GM18870 (cell line): ENCODE data around the gene CTDP1.
"Not testable (repeated sequence)": the region's sequence is repeated elsewhere in the genome, so short reads cannot be mapped to it uniquely, and the experiment has no call there.

Source experiments
- ATAC-seq: cut with Tn5 transposase; IDR thresholded peaks from one replicate; pipeline ENCODE4 v1.9.1; 2021; ENCODE audit warnings: moderate library complexity; ENCODE audit not compliant: unreplicated experiment

CTDP1 gene

DNA sequence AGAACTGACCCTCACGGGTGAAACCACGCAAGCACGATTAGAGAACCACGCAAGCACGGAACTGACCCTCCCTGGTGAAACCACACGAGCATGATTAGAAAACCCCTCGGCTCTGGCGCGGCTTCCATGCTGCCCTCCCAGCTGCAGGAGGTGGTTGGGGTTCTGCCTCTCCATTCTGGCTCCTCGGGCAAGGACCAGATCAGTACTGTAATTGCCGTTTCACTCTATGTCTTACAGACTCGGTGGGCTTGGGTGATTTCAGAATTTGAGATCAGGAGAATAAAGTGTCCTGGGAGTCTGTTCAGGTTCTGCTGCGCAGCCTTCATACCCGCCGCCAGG lies 59.8 kb downstream of the CTDP1 start:
- ATAC-seq, result no peak

DNA sequence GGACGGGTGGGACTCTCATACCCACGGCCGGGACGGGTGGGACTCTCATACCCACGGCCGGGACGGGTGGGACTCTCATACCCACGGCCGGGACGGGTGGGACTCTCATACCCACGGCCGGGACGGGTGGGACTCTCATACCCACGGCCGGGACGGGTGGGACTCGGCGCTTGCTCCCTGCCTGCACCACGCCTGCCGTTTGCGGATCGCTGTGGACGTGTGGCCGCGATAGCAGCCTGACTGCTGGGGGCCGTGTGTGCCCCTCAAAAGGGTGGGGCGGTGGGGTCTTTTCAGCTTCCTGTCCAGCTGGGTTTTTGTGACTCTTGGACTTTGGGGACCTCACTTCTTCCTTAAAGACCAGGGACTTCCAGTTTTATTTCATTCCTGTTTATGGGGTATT lies 60.4 kb downstream of the CTDP1 start:
- not testable (repeated sequence) for ATAC-seq

DNA sequence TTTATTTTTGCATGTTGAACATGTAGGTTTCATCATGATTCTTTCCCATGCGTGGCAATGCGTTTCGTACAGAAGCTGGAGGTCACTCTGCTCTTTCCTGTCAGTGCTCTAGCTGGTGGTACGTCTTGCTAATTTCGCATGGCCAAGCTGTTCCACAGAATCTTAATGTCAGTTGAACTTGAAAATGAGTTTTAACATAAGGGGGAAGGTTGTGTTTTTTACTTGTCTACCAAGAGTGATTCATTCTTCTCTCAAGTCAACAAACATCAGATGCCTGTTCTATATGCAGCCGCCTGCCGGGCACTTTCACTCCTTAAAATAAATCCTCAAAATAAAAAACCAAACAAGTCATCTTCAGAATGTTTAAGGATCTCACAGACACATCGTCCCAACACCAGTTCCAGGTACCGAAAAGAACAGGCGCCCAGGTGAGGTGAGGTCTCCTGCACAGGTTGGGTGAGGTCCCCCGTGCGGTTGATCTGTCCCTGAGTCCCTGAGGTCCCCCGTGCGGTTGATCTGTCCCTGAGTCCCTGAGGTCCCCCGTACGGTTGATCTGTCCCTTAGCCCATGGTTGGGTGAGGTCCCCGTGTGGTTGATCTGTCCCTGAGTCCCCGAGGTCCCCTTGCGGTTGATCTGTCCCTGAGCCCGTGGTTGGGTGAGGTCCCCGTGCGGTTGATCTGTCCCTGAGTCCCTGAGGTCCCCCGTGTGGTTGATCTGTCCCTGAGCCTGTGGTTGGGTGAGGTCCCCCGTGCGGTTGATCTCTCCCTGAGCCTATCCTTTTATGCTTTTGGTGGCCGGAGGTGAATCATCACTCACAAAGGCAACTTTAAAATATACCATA lies 61.1 kb downstream of the CTDP1 start:
- ATAC-seq, result no peak

DNA sequence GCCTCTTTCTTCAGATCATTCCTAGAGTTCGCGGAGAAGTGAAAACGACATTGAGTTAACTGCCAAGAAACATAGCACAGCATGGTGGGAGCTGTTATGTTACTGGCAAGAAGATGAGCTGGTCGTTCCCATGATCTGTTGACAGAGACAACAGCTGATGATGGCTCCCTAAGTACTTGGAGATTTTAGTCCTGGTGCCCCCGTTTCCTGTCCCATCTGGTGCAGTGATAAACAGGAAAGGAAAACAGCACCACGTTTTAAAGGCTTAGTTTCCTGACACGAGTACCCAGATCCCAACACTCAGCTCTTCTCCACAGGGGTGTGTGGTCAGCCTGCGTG lies 61.7 kb downstream of the CTDP1 start:
- ATAC-seq, result no peak

DNA sequence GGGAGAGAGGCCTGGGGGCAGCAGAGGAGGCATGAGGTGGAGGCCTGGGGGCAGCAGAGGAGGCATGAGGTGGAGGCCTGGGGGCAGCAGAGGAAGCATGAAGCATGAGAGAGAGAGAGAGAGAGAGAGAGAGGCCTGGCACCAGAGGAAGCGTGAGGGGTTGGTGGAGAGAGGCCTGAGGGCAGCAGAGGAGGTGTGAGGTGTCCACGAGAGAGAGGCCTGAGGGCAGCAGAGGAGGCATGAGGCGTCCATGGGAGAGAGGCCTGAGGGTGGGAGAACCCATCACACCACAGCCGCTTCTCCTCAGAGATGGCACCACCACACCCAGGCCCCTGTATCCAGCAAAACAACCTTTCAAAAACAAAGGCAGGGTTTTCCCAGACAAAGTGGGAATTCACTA lies 62.5 kb downstream of the CTDP1 start:
- ATAC-seq, result no peak

DNA sequence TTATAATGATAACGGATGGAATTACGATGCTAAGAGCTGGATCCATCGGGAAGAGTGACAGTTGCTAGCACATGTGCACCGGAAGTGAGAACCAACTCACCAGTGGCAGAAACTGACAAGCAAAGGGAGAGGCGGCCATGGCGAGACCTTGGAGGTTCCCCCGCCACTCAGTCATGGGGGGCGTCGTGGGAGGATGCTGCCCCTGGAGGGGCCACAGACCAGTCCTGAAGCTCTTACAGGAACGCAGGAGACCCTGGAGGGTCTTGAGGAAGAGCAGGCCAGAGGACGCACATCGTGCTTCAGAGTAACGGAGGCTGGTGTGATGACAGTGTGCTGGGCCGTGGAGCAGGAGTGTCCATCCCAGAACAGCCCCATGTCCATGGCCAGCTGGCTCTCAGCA lies 65.0 kb downstream of the CTDP1 start:
- ATAC-seq, result no peak

DNA sequence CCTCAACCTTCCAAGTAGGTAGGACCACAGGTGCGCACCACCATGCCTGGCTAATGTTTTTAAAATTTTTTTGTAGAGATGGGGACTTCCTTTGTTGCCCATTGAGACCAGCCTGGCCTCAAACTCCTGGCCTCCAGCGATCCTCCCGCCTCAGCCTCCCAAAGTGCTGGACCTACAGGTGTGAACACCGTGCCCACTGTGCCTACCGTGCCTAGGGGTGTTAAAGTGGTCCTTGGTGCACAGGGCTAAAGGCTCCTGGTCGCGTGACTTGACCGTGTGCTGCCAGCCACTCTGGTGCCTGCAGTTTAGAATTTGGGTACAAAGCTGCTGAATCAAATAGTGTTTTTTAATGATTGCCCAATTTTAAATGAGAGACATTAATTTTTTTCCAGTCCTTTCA lies 67.1 kb downstream of the CTDP1 start:
- no peak for ATAC-seq

DNA sequence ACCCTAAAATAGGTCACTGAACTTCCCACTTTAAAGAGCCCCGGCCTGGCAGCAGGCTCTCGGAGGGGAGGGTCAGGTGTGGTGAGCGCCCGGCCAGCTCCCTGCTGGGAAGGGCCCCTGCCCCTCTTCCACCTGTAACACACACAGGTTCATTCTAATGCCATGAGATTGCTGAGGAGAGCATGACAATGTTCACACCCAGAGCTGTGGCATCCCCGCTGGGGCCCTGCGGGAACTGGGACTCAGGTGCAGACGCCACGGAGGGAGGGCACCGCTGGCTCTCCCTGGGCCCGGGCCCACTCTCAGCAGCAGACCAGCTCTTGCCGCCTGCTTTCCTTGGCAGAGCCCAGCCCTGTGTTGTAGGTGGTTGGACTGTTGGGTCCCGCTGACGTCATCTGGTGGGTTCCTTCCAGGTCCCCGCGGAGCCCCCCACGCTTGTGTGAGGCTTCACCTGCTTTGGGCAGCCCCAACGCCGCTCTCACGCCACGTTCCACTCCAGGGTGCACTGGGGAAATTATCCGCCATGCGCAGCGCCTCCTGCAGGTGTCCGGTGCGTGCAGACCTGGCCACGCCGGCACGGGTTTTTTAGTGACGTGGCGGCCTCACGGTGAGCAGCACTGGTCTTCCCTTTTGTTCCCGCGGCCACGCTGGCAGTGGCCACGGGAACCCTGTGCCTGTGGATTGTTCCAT lies 67.7 kb downstream of the CTDP1 start:
- no peak for ATAC-seq

DNA sequence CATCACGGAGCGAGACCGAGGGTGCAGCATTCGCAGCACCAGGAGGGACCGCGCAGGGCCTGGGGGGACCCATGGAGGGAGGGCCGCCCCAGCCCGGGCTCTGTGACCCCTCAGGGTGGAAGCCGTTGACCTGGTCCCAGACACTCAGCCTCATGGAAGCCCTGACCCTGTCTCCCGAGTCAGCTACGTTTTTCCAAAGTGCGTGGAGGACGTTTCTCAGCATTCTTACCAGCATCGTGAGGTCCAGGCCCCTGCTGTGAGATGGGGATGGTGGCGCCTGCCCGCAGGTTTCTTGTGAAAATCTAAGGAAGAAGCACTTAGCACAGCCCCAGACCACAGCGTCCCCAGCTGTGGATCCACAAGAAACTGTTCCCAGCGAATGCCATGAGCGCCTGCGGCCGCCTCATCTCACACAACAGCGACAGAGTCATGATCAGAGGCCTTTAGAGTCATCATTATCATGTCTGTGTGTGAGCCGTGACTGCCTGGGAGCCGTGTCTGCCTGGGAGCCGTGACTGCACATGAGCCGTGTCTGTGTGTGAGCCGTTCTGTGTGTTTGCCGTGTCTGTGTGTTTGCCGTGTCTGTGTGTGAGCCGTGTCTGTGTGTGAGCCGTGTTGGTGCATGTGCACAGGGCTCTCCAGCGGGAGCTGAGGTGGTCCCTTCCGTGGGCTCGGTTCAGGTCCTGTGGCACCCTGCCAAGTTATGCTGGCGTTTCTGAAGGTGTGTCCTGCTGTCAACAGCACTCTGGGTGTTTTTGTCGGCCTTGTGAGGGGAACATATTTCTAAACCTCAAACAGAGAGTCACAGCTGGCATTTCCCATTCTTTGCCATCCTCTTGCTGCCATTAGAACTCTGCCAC lies 68.9 kb downstream of the CTDP1 start:
- ATAC-seq, result no peak

DNA sequence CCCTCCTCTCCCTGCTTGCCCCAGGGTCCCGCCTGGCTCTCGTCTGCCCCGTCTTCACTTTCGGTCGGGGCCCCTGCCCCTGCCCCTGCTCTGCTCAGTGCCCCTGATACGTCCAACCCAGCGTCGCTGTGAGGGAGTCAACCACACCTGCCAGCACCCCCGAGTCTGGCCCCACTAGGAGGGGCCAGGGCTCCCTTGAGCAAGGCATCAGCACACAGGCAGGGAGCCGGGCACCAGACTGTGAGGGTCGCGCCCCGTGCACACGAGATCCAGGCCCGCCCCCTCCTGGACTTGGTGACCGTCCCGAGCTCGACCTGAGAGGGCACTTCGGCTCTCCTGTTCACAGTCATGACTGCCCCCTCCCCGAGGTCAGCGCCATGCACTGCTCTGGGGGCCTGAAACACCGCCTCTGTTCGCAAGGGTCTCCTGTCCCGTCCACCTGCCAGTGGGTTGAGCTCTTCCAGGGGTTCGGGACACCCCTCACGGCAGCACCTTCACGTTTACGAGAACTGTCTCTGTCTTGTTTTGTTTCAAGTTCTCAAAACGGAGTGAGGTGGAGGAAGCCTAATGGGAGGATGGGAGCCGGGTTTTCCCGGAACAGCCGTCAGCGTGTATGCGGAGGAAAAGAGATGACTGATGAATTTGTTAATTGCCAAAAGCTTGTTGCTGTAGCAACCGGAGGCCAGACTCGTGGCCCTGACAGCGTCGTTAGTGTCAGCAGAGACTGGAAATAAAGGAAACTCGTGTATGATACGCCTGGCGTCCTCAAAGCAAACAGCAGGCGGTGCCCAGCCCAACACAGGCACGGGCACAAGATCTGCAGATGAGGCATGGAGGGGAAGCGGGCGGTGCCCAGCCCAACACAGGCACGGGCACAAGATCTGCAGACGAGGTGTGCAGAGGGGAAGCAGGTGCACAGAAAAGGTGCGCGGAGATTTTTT lies 69.9 kb downstream of the CTDP1 start:
- ATAC-seq, result no peak

DNA sequence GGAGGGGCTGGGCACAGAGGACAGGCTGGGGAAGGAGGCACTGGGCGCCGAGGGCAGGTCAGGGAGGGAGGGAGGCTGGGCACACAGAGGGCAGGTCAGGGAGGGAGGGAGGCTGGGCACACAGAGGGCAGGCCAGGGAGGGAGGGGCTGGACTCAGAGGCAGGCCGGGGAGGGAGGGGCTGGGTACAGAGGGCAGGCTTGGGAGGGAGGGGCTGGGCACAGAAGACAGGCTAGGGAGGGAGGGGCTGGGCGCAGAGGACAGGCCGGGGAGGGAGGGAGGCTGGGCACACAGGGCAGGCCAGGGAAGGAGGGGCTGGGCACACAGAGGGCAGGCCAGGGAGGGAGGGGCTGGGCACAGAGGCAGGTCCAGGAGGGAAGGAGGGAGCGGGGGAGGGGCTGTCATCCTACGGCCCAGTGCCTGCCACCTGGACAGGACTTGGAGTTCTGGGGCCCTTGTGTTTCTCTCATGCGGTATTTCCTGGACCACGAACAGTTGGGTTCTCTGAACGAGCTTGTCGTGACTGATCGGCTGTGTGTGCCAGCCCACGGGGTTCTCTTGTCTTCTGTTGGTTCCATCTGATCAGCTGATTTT lies 71.5 kb downstream of the CTDP1 start:
- ATAC-seq, result no peak

DNA sequence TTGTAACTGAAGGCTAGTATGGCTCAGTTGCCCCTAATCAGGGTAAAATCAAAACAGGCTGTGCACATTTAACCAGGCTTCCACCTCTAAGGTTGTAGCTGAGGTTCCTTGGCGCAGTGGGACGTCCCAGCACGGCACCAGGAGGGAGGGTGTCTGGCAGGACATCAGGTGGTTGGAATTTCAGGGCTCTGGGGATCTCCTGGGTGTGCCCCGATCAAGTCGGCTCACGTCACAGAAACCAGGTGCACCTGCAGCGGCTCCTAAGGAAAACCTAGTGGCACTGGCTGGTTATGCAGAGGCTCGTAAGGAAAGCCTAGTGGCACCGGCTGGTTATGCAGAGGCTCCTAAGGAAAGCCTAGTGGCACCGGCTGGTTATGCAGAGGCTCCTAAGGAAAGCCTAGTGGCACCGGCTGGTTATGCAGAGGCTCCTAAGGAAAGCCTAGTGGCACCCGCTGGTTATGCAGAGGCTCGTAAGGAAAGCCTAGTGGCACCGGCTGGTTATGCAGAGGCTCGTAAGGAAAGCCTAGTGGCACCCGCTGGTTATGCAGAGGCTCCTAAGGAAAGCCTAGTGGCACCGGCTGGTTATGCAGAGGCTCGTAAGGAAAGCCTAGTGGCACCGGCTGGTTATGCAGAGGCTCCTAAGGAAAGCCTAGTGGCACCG lies 72.4 kb downstream of the CTDP1 start:
- not testable (repeated sequence) for ATAC-seq

DNA sequence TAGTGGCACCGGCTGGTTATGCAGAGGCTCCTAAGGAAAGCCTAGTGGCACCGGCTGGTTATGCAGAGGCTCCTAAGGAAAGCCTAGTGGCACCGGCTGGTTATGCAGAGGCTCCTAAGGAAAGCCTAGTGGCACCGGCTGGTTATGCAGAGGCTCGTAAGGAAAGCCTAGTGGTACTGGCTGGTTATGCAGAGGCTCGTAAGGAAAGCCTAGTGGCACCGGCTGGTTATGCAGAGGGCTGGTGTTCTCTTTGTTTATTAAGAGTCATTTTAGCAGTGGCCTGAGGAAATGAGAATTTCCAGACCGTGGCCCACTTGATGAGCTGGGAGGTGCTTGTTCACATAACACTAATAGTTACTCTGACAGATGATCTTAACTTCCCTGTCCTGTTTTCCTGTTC lies 73.3 kb downstream of the CTDP1 start:
- ATAC-seq, result not testable (repeated sequence)

DNA sequence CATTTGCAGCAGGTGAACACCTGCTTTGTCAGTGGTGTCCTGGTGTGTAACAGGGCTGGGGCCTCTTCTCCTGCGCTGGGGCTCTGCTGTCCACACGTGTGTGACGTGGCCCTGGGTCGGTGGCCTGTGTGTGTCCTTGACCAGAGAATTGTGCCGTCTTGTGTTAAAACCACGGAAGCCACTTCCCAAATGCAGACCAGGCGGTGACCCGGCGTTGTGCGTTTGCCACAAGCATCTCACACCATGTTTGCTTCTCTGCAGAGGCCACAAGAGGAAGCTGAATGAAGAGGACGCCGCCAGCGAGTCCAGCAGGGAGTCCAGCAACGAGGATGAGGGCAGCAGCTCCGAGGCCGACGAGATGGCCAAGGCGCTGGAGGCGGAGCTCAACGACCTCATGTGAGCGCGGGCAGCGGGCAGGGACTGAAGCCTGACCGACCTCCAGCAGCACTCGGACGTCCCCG lies 73.8 kb downstream of the CTDP1 start:
- no peak for ATAC-seq

DNA sequence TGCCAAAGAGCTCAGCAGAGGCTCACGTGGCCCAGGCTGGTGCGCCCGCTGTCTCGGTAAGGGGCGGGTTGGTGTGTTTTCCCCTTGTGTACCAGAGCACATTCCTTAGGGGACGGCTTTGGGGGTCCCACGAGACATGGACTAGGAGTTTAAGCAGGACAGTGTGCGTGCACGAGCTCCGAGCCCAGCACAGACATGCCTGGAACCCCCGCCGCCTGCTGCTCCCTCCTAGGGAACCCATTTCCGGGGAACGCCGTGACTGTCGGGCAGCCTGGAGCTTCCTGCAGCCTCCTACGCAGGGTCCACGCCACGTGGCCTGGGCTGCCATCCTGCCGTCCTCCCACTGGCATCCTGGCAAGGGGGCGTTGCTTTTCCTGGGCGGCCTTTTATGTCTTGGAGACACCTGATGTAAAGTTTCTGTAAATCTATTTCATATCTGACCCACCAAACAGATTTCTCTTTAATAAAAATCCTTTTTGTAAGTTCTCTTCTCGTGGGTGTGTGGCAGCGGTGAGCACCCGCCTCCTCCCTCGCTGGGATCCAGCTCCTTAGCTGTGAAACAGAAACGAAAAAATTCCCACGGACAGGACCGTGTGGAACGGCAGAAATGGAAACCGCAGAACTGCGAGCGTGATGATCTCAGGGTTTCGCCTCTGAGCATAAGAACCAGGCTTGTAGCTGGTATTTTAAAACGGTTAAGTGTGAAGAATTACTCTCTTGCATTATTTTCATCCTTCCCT lies 74.6 kb downstream of the CTDP1 start:
- no peak for ATAC-seq

DNA sequence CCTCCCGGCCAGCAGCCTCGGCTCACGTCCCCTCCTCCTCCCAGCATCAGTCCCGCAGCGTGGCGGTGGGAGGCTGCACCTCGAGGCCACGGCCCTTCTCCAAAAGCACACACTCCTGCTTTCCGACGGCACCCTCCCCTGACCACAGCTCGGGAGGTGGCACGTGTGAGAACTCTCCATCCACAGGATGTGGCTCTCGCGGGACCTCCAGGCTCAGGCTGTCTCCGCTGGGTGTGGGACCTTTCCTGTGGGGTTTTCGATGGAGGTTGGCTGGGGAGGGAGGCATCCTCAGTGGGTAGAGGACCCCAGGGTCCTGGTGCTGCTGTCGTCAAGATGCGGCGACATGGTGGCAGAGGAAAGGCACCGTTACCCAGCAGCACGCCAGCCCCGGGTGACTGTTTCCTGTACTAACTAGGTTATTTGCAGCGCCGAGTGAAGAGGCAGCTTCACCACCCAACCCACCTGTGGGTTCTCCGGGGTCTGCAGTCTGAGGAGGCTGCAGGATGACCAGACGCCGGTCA lies 75.3 kb downstream of the CTDP1 start:
- no peak for ATAC-seq

DNA sequence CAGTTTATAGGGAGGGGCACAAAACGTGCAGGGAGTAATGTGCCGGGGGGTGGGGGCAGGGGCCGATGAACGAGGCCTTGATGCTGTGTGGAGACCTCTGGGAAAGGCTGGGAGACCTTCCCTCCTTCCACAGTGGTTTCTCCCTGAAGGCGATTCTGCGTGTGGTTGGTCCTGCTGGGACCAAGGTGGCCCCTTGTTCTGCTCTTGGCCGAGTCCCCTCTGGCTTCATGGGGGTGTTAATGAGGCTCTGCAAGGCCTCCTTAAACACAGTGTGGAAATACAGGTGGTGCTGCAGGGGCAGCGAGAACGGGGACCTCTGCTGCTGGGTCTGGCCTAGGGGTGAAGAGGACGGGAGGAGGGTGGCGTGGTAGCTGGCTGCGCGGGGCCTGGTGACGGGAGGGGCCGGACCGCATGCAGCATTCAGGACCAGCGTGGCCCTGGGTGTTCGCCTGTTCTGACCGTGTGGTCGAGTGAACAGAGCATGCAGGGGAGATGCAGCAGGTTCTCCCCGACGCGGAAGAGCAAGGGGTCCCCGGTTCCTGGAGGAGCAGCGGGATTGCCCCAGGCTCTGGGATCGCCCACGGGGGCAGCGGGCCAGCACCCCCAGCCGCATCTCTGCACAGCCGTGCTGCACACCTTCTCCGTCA lies 76.0 kb downstream of the CTDP1 start:
- ATAC-seq, result no peak

DNA sequence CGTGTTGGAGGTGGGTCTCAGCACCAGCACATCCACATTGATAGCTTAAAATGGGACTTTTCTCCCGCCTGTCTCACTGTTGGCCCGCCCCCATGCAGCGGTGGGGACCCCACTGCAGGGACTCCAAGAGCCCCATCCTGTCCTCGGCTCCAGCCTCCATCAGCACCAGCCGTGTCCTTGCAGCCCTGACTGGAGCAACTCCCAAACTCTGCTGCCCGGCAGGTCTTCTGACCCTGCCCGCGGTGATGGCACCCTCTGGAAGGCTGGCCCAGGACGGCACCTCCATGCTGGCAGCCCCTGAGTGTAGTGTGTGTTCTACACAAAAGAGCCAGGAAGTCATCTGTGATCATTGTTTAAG lies 76.5 kb downstream of the CTDP1 start:
- ATAC-seq, result no peak
